H9 (cell line): ENCODE measurements around the gene WSCD2. TPM values are rescaled to one million over a fixed set of nuclear protein-coding genes. Genes with fewer than 3 reads are reported as not detected.

Source experiments
- DNase-seq: peaks from one replicate; pipeline ENCODE4 v3.0.0-alpha.2; 2017
- H2AFZ ChIP-seq: one replicate; pipeline ENCODE4 v1.6.1; 2013; ENCODE audit warnings: mild to moderate bottlenecking, low read length, control low read depth, moderate library complexity
- H2AK5ac ChIP-seq: 2 replicates; pipeline ENCODE4 v1.6.1; 2013; ENCODE audit warnings: low read length, control low read depth, mixed read lengths; ENCODE audit not compliant: insufficient read length
- H2BK120ac ChIP-seq: one replicate; pipeline ENCODE4 v1.6.1; 2013; ENCODE audit warnings: low read depth, mild to moderate bottlenecking, low read length, control low read depth, inconsistent platforms; ENCODE audit not compliant: poor library complexity, severe bottlenecking
- H2BK12ac ChIP-seq: 2 replicates; pipeline ENCODE4 v1.6.1; 2013; ENCODE audit warnings: low read length, control low read depth, mixed read lengths, low read depth; ENCODE audit not compliant: insufficient read length
- H2BK15ac ChIP-seq: 2 replicates; pipeline ENCODE4 v1.6.1; 2013; ENCODE audit warnings: low read depth, low read length, control low read depth
- H2BK20ac ChIP-seq: one replicate; pipeline ENCODE4 v1.6.1; 2013; ENCODE audit warnings: low read depth, mild to moderate bottlenecking, low read length, control low read depth, inconsistent platforms; ENCODE audit not compliant: poor library complexity, severe bottlenecking
- H2BK5ac ChIP-seq: 2 replicates; pipeline ENCODE4 v1.6.1; 2013; ENCODE audit warnings: low read length, control low read depth, mixed read lengths; ENCODE audit not compliant: insufficient read length
- H3K14ac ChIP-seq: 2 replicates; pipeline ENCODE4 v1.6.1; 2013; ENCODE audit warnings: low read length, control low read depth; ENCODE audit not compliant: insufficient read depth
- H3K18ac ChIP-seq: 2 replicates; pipeline ENCODE4 v1.6.1; 2013; ENCODE audit warnings: low read depth, mild to moderate bottlenecking, mixed read lengths, low read length, control low read depth; ENCODE audit not compliant: insufficient read length
- H3K23ac ChIP-seq: 2 replicates; pipeline ENCODE4 v1.6.1; 2013; ENCODE audit warnings: low read length, control low read depth, mixed read lengths, low read depth; ENCODE audit not compliant: insufficient read length
- H3K23me2 ChIP-seq: 2 replicates; pipeline ENCODE4 v1.6.1; 2013; ENCODE audit warnings: low read depth, mild to moderate bottlenecking, mixed read lengths, low read length, control low read depth; ENCODE audit not compliant: insufficient read length, poor library complexity, severe bottlenecking
- H3K27ac ChIP-seq: 2 replicates; pipeline ENCODE4 v1.5.1; 2013; ENCODE audit warnings: low read length, control low read depth, mixed read lengths, low read depth; ENCODE audit not compliant: insufficient read length
- H3K27me3 ChIP-seq: 2 replicates; pipeline ENCODE4 v1.6.1; 2013; ENCODE audit warnings: low read length, control low read depth, inconsistent platforms; ENCODE audit not compliant: insufficient read depth
- H3K4ac ChIP-seq: 2 replicates; pipeline ENCODE4 v1.6.1; 2013; ENCODE audit warnings: low read depth, mild to moderate bottlenecking, control low read depth, inconsistent platforms, low read length, moderate library complexity
- H3K4me1 ChIP-seq: 2 replicates; pipeline ENCODE4 v1.6.1; 2013; ENCODE audit warnings: low read length, control low read depth, inconsistent platforms; ENCODE audit not compliant: insufficient read depth
- H3K4me2 ChIP-seq: 2 replicates; pipeline ENCODE4 v1.6.1; 2013; ENCODE audit warnings: low read length, control low read depth, mixed read lengths; ENCODE audit not compliant: insufficient read length, insufficient read depth
- H3K56ac ChIP-seq: 2 replicates; pipeline ENCODE4 v1.6.1; 2013; ENCODE audit warnings: low read depth, mild to moderate bottlenecking, mixed read lengths, low read length, control low read depth; ENCODE audit not compliant: insufficient read length
- H3K79me1 ChIP-seq: 2 replicates; pipeline ENCODE4 v1.6.1; 2013; ENCODE audit warnings: low read depth, mild to moderate bottlenecking, moderate library complexity, low read length, control low read depth, inconsistent platforms; ENCODE audit not compliant: insufficient read depth, poor library complexity, severe bottlenecking
- H3K79me2 ChIP-seq: 2 replicates; pipeline ENCODE4 v1.6.1; 2013; ENCODE audit warnings: low read length, control low read depth, inconsistent platforms; ENCODE audit not compliant: insufficient read depth
- H3K9ac ChIP-seq: 2 replicates; pipeline ENCODE4 v1.6.1; 2013; ENCODE audit warnings: low read length, control low read depth, mixed read lengths; ENCODE audit not compliant: insufficient read length; ENCODE audit errors: extremely low read depth
- H3K9me3 ChIP-seq: one replicate; pipeline ENCODE4 v1.6.1; 2013; ENCODE audit warnings: low read depth, low read length, inconsistent platforms; ENCODE audit not compliant: control insufficient read depth
- H3T11ph ChIP-seq: one replicate; pipeline ENCODE4 v1.6.1; 2013; ENCODE audit warnings: mild to moderate bottlenecking, low read length, control low read depth, inconsistent platforms
- H4K20me1 ChIP-seq: one replicate; pipeline ENCODE4 v1.6.1; 2013; ENCODE audit not compliant: control insufficient read depth, insufficient read length, insufficient read depth
- H4K5ac ChIP-seq: 2 replicates; pipeline ENCODE4 v1.6.1; 2013; ENCODE audit warnings: low read depth, mild to moderate bottlenecking, mixed read lengths, low read length, control low read depth; ENCODE audit not compliant: insufficient read length
- H4K8ac ChIP-seq: replicated peaks from 2 replicates; pipeline ENCODE4 v1.6.1; 2013; ENCODE audit warnings: low read length, control low read depth, mixed read lengths, low read depth; ENCODE audit not compliant: insufficient read length
- H4K91ac ChIP-seq: 2 replicates; pipeline ENCODE4 v1.6.1; 2013; ENCODE audit warnings: low read depth, mild to moderate bottlenecking, moderate library complexity, mixed read lengths, low read length, control low read depth; ENCODE audit not compliant: insufficient read length
- H3K27ac Mint-ChIP-seq, 3 experiments: 2 replicates in 2 of 3; 3 replicates in 1 of 3; pipeline ENCODE4 v1.8.0; 2020 to 2021; ENCODE audit warnings: mixed read lengths in 3 of 3, mild to moderate bottlenecking in 1 of 3, moderate library complexity in 1 of 3
- H3K27me3 Mint-ChIP-seq: 2 replicates; pipeline ENCODE4 v1.8.0; 2021; ENCODE audit warnings: low read depth, mild to moderate bottlenecking, moderate library complexity, mixed read lengths
- H3K36me3 Mint-ChIP-seq, 3 experiments: 2 replicates in 2 of 3; 3 replicates in 1 of 3; pipeline ENCODE4 v1.8.0; 2020 to 2021; ENCODE audit warnings: low read depth in 3 of 3, mixed read lengths in 3 of 3; ENCODE audit not compliant: insufficient read depth in 1 of 3
- H3K4me1 Mint-ChIP-seq, 2 experiments: 2 replicates each; pipeline ENCODE4 v1.8.0; 2020; ENCODE audit warnings: mixed read lengths in 2 of 2
- H3K4me3 Mint-ChIP-seq, 2 experiments: 2 replicates in 1 of 2; 3 replicates in 1 of 2; pipeline ENCODE4 v1.8.0; 2020 to 2021; ENCODE audit warnings: mild to moderate bottlenecking in 2 of 2, mixed read lengths in 2 of 2, moderate library complexity in 1 of 2
- H3K9me3 Mint-ChIP-seq, 2 experiments: 2 replicates in 1 of 2; 3 replicates in 1 of 2; pipeline ENCODE4 v1.8.0; 2020; ENCODE audit warnings: mild to moderate bottlenecking in 2 of 2, mixed read lengths in 2 of 2, moderate library complexity in 1 of 2
- CTCF ChIP-seq: fragments of 200-600 bp; sonication (generic); conservative IDR thresholded peaks from 3 replicates; pipeline ENCODE4 v1.8.0; 2021; ENCODE audit warnings: antibody characterized with exemption, mild to moderate bottlenecking
- WGBS: extraction: QIAGEN DNeasy Blood & Tissue Kit; methylation state at CpG from one replicate; pipeline ENCODE4 v1.1.7; 2013; ENCODE audit warnings: missing lambda C conversion rate, low lambda C conversion rate, mixed read lengths; ENCODE audit not compliant: insufficient read length; ENCODE audit errors: extremely low coverage; 5-methylcytosine and 5-hydroxymethylcytosine counted together
- total RNA-seq: library from RNA; stranded (reverse); gene quantifications from 2 replicates; pipeline ENCODE4 v1.2.1, GENCODE V29; 2021

Gene WSCD2
- total RNA-seq, 1 experiment from 2014 or later, result 0.92 TPM

GRCh38 chr12:108285016-108285415 lies 155.9 kb downstream of the WSCD2 start:
- H3K9me3 Mint-ChIP-seq, result no peaks in the 10 kb centered on the region
- Histone ChIP-seq H3K18ac (no peak overlapping the region), H2AK5ac (no peak overlapping the region), H3K79me2 (no peaks in the 10 kb centered on the region), H2AFZ (no peak overlapping the region), H3K9me3 (no peaks in the 10 kb centered on the region), H3K79me1 (no peaks in the 10 kb centered on the region), H4K20me1 (peaks cover 3% of the 10 kb centered on the region), H3K14ac (no peak overlapping the region), H2BK5ac (no peak overlapping the region), H3K4me2 (no peak overlapping the region), H3K27ac (no peak overlapping the region), H3K4ac (no peak overlapping the region), H2BK20ac (no peak overlapping the region), H4K5ac (no peak overlapping the region), H2BK120ac (no peak overlapping the region), H4K91ac (no peak overlapping the region), H2BK12ac (no peak overlapping the region), H3K4me1 (no peaks in the 10 kb centered on the region), H4K8ac (no peak overlapping the region), H2BK15ac (no peak overlapping the region), H3K27me3 (no peaks in the 10 kb centered on the region), H3K9ac (no peak overlapping the region), H3K23ac (no peak overlapping the region), H3K56ac (no peak overlapping the region), H3K23me2 (no peaks in the 10 kb centered on the region), H3T11ph (no peak overlapping the region)
- peaks cover 4% of the 10 kb centered on the region; the same call in 1 of the 2 replicates for H3K27me3 Mint-ChIP-seq
- peaks cover 30 to 35% of the 10 kb centered on the region in 2 experiments for H3K4me1 Mint-ChIP-seq
- H3K4me3 Mint-ChIP-seq, result no peak overlapping the region; a peak in 1 of 5 replicates
- no peaks in the 10 kb centered on the region for H3K36me3 Mint-ChIP-seq
- WGBS, result no CpG with 5 or more reads among the region's 2 CpGs
- no peak for DNase-seq
- TF ChIP-seq CTCF, result no peak
- H3K27ac Mint-ChIP-seq, result no peak overlapping the region
